Stimulated activated CD4-positive, alpha-beta T cell treated with anti-CD3 and anti-CD28 coated beads, Interleukin-15, amount 100 ng/mL, for 24 hours (primary cell): ENCODE results near the gene ATOX1.

Experiments
- DNase-seq: peaks from one replicate; pipeline ENCODE4 v3.0.0-alpha.2; 2020

The ATOX1 gene

DNA sequence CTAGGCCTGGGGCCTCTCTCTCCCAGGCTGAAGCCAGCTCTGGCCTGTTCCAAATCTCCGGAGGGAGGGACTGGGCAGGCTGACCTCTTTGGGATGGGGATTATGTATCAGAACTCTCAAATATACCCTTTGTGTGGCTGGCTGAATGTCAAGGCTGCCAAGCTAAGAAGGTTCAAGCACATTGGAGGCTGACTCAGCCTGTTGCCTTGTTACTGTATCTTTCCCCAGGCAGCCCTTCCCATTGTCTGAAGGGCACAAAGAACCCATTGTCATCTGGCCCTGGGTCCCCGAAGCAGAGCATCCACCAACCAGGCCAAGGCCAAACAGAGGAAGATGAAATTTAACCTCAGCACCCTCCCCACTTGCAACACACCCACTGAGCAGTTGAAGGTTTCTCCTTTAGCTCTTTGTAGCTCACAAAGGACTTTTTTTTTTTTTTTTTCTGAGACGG is 64.4 kb downstream of the ATOX1 start:
- no peak for DNase-seq
